NCI-H748 (cell line): ENCODE data around the gene ARF1.

Experiments used
- DNase-seq: peaks from one replicate; lab custom pipeline; 2025; ENCODE audit not compliant: unreplicated experiment; lab: John Stamatoyannopoulos, UW

ARF1 gene

GRCh38 chr1:228048659-228049298 is 33.7 kb upstream of the ARF1 start:
- no peak for DNase-seq

- no peak for DNase-seq
Observed at GRCh38 chr1:228050571-228051231, 31.8 kb upstream of the ARF1 start.

- no peak for DNase-seq
Observed at GRCh38 chr1:228058172-228058948, 24.1 kb upstream of the ARF1 start.

- DNase-seq, result no peak
Observed at GRCh38 chr1:228058949-228059633, 23.4 kb upstream of the ARF1 start.

GRCh38 chr1:228059634-228060457 is 22.7 kb upstream of the ARF1 start:
- DNase-seq, result peak; percentile 95

GRCh38 chr1:228060458-228061190 is 21.9 kb upstream of the ARF1 start:
- peak; percentile 23 for DNase-seq

GRCh38 chr1:228061411-228062084 is 21.0 kb upstream of the ARF1 start:
- no peak for DNase-seq

- no peak for DNase-seq
Observed at GRCh38 chr1:228062085-228062791, 20.3 kb upstream of the ARF1 start.

GRCh38 chr1:228062812-228063211 is 19.7 kb upstream of the ARF1 start:
- DNase-seq, result no peak

GRCh38 chr1:228063251-228064191 is 19.0 kb upstream of the ARF1 start:
- no peak for DNase-seq

GRCh38 chr1:228064296-228064695 is 18.2 kb upstream of the ARF1 start:
- no peak for DNase-seq

- no peak for DNase-seq
Observed at GRCh38 chr1:228064741-228065542, 17.6 kb upstream of the ARF1 start.

GRCh38 chr1:228065543-228066347 is 16.8 kb upstream of the ARF1 start:
- no peak for DNase-seq

GRCh38 chr1:228066416-228066815 is 16.1 kb upstream of the ARF1 start:
- no peak for DNase-seq

GRCh38 chr1:228066891-228067654 is 15.4 kb upstream of the ARF1 start:
- DNase-seq, result no peak
